Measurements from ENCODE around the gene RDX.

RDX gene

GRCh38 chr11:110250168-110250567, 46.2 kb downstream of the RDX start:
- TF ChIP-seq FOXM1 (IDR thresholded peaks at IDR 0.05; ENCODE audit: borderline replicate concordance, low read depth) = no peak
- no peak for TF ChIP-seq CEBPB (IDR thresholded peaks at IDR 0.05)
- TF ChIP-seq EP300 (IDR thresholded peaks at IDR 0.05; ENCODE audit: borderline replicate concordance) = no peak
- TF ChIP-seq CREB1 (IDR thresholded peaks at IDR 0.05; ENCODE audit: low read depth) = no peak
- TF ChIP-seq TEAD4 (IDR thresholded peaks at IDR 0.05) = no peak
- no peak for TF ChIP-seq YY1 (IDR thresholded peaks at IDR 0.05; ENCODE audit: low read depth)
- no peak for TF ChIP-seq MAX (IDR thresholded peaks at IDR 0.05)
- TF ChIP-seq EGR1 (IDR thresholded peaks at IDR 0.05) = no peak

- TF ChIP-seq TCF12 (IDR thresholded peaks at IDR 0.05; ENCODE audit: low read depth) = no peak
- TF ChIP-seq CEBPB (IDR thresholded peaks at IDR 0.05) = no peak
- no peak for TF ChIP-seq EGR1 (IDR thresholded peaks at IDR 0.05)
- no peak for TF ChIP-seq FOXM1 (IDR thresholded peaks at IDR 0.05; ENCODE audit: borderline replicate concordance, low read depth)
Measured at GRCh38 chr11:110249766-110250165, 46.6 kb downstream of the RDX start.

GRCh38 chr11:110249066-110249465, 47.3 kb downstream of the RDX start:
- TF ChIP-seq ZBTB7A (IDR thresholded peaks at IDR 0.05; ENCODE audit: low read depth) = no peak

- TF ChIP-seq EP300 (IDR thresholded peaks at IDR 0.05; ENCODE audit: borderline replicate concordance) (no peak), CEBPB (IDR thresholded peaks at IDR 0.05) (no peak), REST (IDR thresholded peaks at IDR 0.05; ENCODE audit: low read depth) (no peak), YY1 (IDR thresholded peaks at IDR 0.05; ENCODE audit: low read depth) (no peak)
Measured at GRCh38 chr11:110243791-110244190, 52.6 kb downstream of the RDX start.

- TF ChIP-seq CEBPB (IDR thresholded peaks at IDR 0.05) (no peak), FOXM1 (IDR thresholded peaks at IDR 0.05; ENCODE audit: borderline replicate concordance, low read depth) (no peak), USF1 (IDR thresholded peaks at IDR 0.05) (no peak), MAX (IDR thresholded peaks at IDR 0.05) (no peak), EGR1 (IDR thresholded peaks at IDR 0.05) (no peak), TCF12 (IDR thresholded peaks at IDR 0.05; ENCODE audit: low read depth) (no peak), TAF1 (IDR thresholded peaks at IDR 0.05; ENCODE audit: low read depth) (no peak), NFIC (IDR thresholded peaks at IDR 0.05) (no peak), ZBTB7A (IDR thresholded peaks at IDR 0.05; ENCODE audit: low read depth) (no peak), EP300 (IDR thresholded peaks at IDR 0.05; ENCODE audit: borderline replicate concordance) (no peak), TEAD4 (IDR thresholded peaks at IDR 0.05) (no peak)
Measured at GRCh38 chr11:110242746-110243145, 53.7 kb downstream of the RDX start.

- TF ChIP-seq TAF1 (IDR thresholded peaks at IDR 0.05; ENCODE audit: low read depth) = no peak
- no peak for TF ChIP-seq TEAD4 (IDR thresholded peaks at IDR 0.05)
- TF ChIP-seq CREB1 (IDR thresholded peaks at IDR 0.05; ENCODE audit: low read depth) = no peak
Measured at GRCh38 chr11:110242188-110242587, 54.2 kb downstream of the RDX start.

GRCh38 chr11:110235966-110236365, 60.4 kb downstream of the RDX start:
- TF ChIP-seq TEAD4 (IDR thresholded peaks at IDR 0.05) (no peak), FOXM1 (IDR thresholded peaks at IDR 0.05; ENCODE audit: borderline replicate concordance, low read depth) (no peak), ZBTB7A (IDR thresholded peaks at IDR 0.05; ENCODE audit: low read depth) (no peak), RAD21 (IDR thresholded peaks at IDR 0.05; ENCODE audit: low read depth) (no peak), NFIC (IDR thresholded peaks at IDR 0.05) (no peak), YY1 (IDR thresholded peaks at IDR 0.05; ENCODE audit: low read depth) (no peak), REST (IDR thresholded peaks at IDR 0.05; ENCODE audit: low read depth) (no peak), MAX (IDR thresholded peaks at IDR 0.05) (no peak), USF1 (IDR thresholded peaks at IDR 0.05) (no peak), EP300 (IDR thresholded peaks at IDR 0.05; ENCODE audit: borderline replicate concordance) (no peak), EGR1 (IDR thresholded peaks at IDR 0.05) (no peak), CEBPB (IDR thresholded peaks at IDR 0.05) (no peak), TCF12 (IDR thresholded peaks at IDR 0.05; ENCODE audit: low read depth) (no peak), CREB1 (IDR thresholded peaks at IDR 0.05; ENCODE audit: low read depth) (no peak), TAF1 (IDR thresholded peaks at IDR 0.05; ENCODE audit: low read depth) (no peak)
